CD4-positive, alpha-beta T cell treated with Interleukin-6 at 100 ng/mL for 8 hours (primary cell): ENCODE data around the gene SLC35F6.

Experiments
- DNase-seq: peaks from one replicate; pipeline ENCODE4 v3.0.0-alpha.2; 2020; ENCODE audit warnings: mixed read lengths, low spot score

SLC35F6 gene

GRCh38 chr2:26822877-26823276, 58.8 kb downstream of the SLC35F6 start:
- DNase-seq: no peak
